HG02798 (cell line): ENCODE data around the gene RABAC1.

ENCODE experiments used
- ATAC-seq: cut with Tn5 transposase; IDR thresholded peaks from one replicate; pipeline ENCODE4 v1.9.1; 2021; ENCODE audit warnings: mild to moderate bottlenecking; ENCODE audit not compliant: unreplicated experiment, poor library complexity

RABAC1 gene

DNA sequence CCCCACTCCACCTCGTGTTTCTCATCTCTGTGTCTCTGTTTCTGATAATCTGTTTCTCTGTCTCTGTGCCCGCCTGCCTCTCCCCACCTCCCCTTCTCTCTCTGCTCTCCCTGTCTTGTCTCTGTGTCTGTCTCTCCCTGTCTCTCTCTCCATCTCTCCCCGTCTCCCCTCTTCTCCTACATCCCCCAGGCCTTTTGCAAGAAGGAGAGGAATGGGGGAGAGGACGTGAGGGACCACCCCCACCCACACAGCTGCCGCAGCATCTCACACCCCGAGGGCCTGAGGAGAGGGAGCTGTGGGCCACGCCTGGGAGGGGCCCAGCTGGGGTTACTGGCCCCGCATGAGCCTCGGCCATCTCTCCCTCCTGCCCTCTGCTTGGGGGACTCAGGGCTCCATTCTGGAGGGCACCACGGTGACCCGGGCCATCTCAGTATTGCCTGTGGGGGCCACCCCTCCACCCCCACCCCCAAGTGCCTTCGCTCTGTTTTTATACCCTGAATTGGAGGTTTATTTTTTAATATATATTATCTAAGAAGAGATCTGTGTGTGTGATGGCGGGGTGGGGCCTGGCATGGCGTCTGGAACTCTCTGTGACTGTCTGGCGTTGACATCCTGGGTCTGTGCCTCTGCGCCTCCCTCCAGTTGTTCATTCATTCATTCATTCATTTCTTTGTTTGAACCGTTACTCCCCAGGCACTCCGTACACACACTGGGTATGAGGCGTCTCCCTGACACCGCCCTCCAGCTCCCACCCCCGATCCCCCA, 52.0 kb downstream of the RABAC1 start:
- ATAC-seq: no peak
